ENCODE data around the gene EIF5B.

EIF5B gene

GRCh38 chr2:99410276-99410675, 73.1 kb downstream of the EIF5B start:
- Mint-ChIP-seq H3K27me3 (ENCODE audit: low read depth) (no peaks in the 10 kb centered on the region), H3K9me3 (no peaks in the 10 kb centered on the region), H3K36me3 (ENCODE audit: low read depth) (peaks cover 33% of the 10 kb centered on the region), H3K4me3 (no peak overlapping the region), H3K4me1 (ENCODE audit: low read depth) (peaks cover 7% of the 10 kb centered on the region), H3K27ac (no peak overlapping the region)

GRCh38 chr2:99414566-99414965, 77.4 kb downstream of the EIF5B start:
- Mint-ChIP-seq H3K4me3 (no peak overlapping the region), H3K4me1 (ENCODE audit: low read depth) (peaks cover 4% of the 10 kb centered on the region), H3K27ac (no peak overlapping the region), H3K36me3 (ENCODE audit: low read depth) (peaks cover 32% of the 10 kb centered on the region), H3K27me3 (ENCODE audit: low read depth) (no peaks in the 10 kb centered on the region), H3K9me3 (no peaks in the 10 kb centered on the region)

- H3K27me3 Mint-ChIP-seq (ENCODE audit: low read depth), result no peaks in the 10 kb centered on the region
- H3K4me1 Mint-ChIP-seq (ENCODE audit: low read depth), result peaks cover 4% of the 10 kb centered on the region
- H3K36me3 Mint-ChIP-seq (ENCODE audit: low read depth), result peaks cover 28% of the 10 kb centered on the region
- no peak overlapping the region for H3K4me3 Mint-ChIP-seq
- no peaks in the 10 kb centered on the region for H3K9me3 Mint-ChIP-seq
- H3K27ac Mint-ChIP-seq, result no peak overlapping the region
These were observed 80.2 kb downstream of the EIF5B start for GRCh38 chr2:99417396-99417795.

- no peaks in the 10 kb centered on the region for H3K9me3 Mint-ChIP-seq
- no peaks in the 10 kb centered on the region for H3K4me1 Mint-ChIP-seq (ENCODE audit: low read depth)
- H3K27ac Mint-ChIP-seq, result no peak overlapping the region
- no peak overlapping the region for H3K4me3 Mint-ChIP-seq
- H3K27me3 Mint-ChIP-seq (ENCODE audit: low read depth), result no peaks in the 10 kb centered on the region
- H3K36me3 Mint-ChIP-seq (ENCODE audit: low read depth), result peaks cover 16% of the 10 kb centered on the region
These were observed 82.8 kb downstream of the EIF5B start for GRCh38 chr2:99420031-99420430.

GRCh38 chr2:99420751-99421299, 83.6 kb downstream of the EIF5B start:
- peaks cover 16% of the 10 kb centered on the region for H3K36me3 Mint-ChIP-seq (ENCODE audit: low read depth)
- H3K4me3 Mint-ChIP-seq, result no peak overlapping the region
- H3K27me3 Mint-ChIP-seq (ENCODE audit: low read depth), result no peaks in the 10 kb centered on the region
- H3K27ac Mint-ChIP-seq, result no peak overlapping the region
- no peaks in the 10 kb centered on the region for H3K9me3 Mint-ChIP-seq
- no peaks in the 10 kb centered on the region for H3K4me1 Mint-ChIP-seq (ENCODE audit: low read depth)

GRCh38 chr2:99421469-99421868, 84.3 kb downstream of the EIF5B start:
- Mint-ChIP-seq H3K36me3 (ENCODE audit: low read depth) (peaks cover 16% of the 10 kb centered on the region), H3K4me3 (no peak overlapping the region), H3K9me3 (no peaks in the 10 kb centered on the region), H3K4me1 (ENCODE audit: low read depth) (no peaks in the 10 kb centered on the region), H3K27me3 (ENCODE audit: low read depth) (no peaks in the 10 kb centered on the region), H3K27ac (no peak overlapping the region)

- Mint-ChIP-seq H3K4me1 (ENCODE audit: low read depth) (no peaks in the 10 kb centered on the region), H3K27ac (no peak overlapping the region), H3K9me3 (no peaks in the 10 kb centered on the region), H3K36me3 (ENCODE audit: low read depth) (peaks cover 11% of the 10 kb centered on the region), H3K4me3 (no peak overlapping the region), H3K27me3 (ENCODE audit: low read depth) (no peaks in the 10 kb centered on the region)
These were observed 85.4 kb downstream of the EIF5B start for GRCh38 chr2:99422599-99422998.

GRCh38 chr2:99424371-99424770, 87.2 kb downstream of the EIF5B start:
- Mint-ChIP-seq H3K4me3 (no peak overlapping the region), H3K27ac (no peak overlapping the region), H3K36me3 (ENCODE audit: low read depth) (peaks cover 14% of the 10 kb centered on the region), H3K9me3 (no peaks in the 10 kb centered on the region), H3K4me1 (ENCODE audit: low read depth) (no peaks in the 10 kb centered on the region), H3K27me3 (ENCODE audit: low read depth) (no peaks in the 10 kb centered on the region)

GRCh38 chr2:99425022-99425421, 87.8 kb downstream of the EIF5B start:
- Mint-ChIP-seq H3K36me3 (ENCODE audit: low read depth) (peaks cover 13% of the 10 kb centered on the region), H3K9me3 (no peaks in the 10 kb centered on the region), H3K27me3 (ENCODE audit: low read depth) (no peaks in the 10 kb centered on the region), H3K4me1 (ENCODE audit: low read depth) (no peaks in the 10 kb centered on the region), H3K27ac (no peak overlapping the region), H3K4me3 (no peak overlapping the region)

- H3K27me3 Mint-ChIP-seq (ENCODE audit: low read depth), result no peaks in the 10 kb centered on the region
- H3K36me3 Mint-ChIP-seq (ENCODE audit: low read depth), result peaks cover 11% of the 10 kb centered on the region
- H3K9me3 Mint-ChIP-seq, result no peaks in the 10 kb centered on the region
- no peak overlapping the region for H3K4me3 Mint-ChIP-seq
- H3K4me1 Mint-ChIP-seq (ENCODE audit: low read depth), result peaks cover 8% of the 10 kb centered on the region
- peak overlapping the region; percentile 10 for H3K27ac Mint-ChIP-seq
These were observed 93.6 kb downstream of the EIF5B start for GRCh38 chr2:99430614-99431291.

GRCh38 chr2:99431587-99432275, 94.5 kb downstream of the EIF5B start:
- peaks cover 8% of the 10 kb centered on the region for H3K4me1 Mint-ChIP-seq (ENCODE audit: low read depth)
- H3K9me3 Mint-ChIP-seq, result no peaks in the 10 kb centered on the region
- H3K27me3 Mint-ChIP-seq (ENCODE audit: low read depth), result no peaks in the 10 kb centered on the region
- H3K36me3 Mint-ChIP-seq (ENCODE audit: low read depth), result peaks cover 11% of the 10 kb centered on the region
- H3K4me3 Mint-ChIP-seq, result no peak overlapping the region
- H3K27ac Mint-ChIP-seq, result no peak overlapping the region

GRCh38 chr2:99433340-99433739, 96.2 kb downstream of the EIF5B start:
- Mint-ChIP-seq H3K27ac (no peak overlapping the region), H3K9me3 (no peaks in the 10 kb centered on the region), H3K4me3 (no peak overlapping the region), H3K4me1 (ENCODE audit: low read depth) (peaks cover 8% of the 10 kb centered on the region), H3K27me3 (ENCODE audit: low read depth) (no peaks in the 10 kb centered on the region), H3K36me3 (ENCODE audit: low read depth) (peaks cover 15% of the 10 kb centered on the region)

GRCh38 chr2:99436874-99437273, 99.7 kb downstream of the EIF5B start:
- Mint-ChIP-seq H3K27me3 (ENCODE audit: low read depth) (no peaks in the 10 kb centered on the region), H3K36me3 (ENCODE audit: low read depth) (peaks cover 10% of the 10 kb centered on the region), H3K4me3 (no peak overlapping the region), H3K9me3 (no peaks in the 10 kb centered on the region), H3K4me1 (ENCODE audit: low read depth) (no peaks in the 10 kb centered on the region), H3K27ac (no peak overlapping the region)

GRCh38 chr2:99439971-99440505, 102.8 kb downstream of the EIF5B start:
- Mint-ChIP-seq H3K9me3 (no peaks in the 10 kb centered on the region), H3K36me3 (ENCODE audit: low read depth) (peaks cover 10% of the 10 kb centered on the region), H3K4me1 (ENCODE audit: low read depth) (peaks cover 8% of the 10 kb centered on the region), H3K27me3 (ENCODE audit: low read depth) (no peaks in the 10 kb centered on the region), H3K4me3 (no peak overlapping the region), H3K27ac (no peak overlapping the region)

GRCh38 chr2:99442837-99443236, 105.6 kb downstream of the EIF5B start:
- Mint-ChIP-seq H3K27me3 (ENCODE audit: low read depth) (no peaks in the 10 kb centered on the region), H3K4me3 (no peak overlapping the region), H3K9me3 (no peaks in the 10 kb centered on the region), H3K4me1 (ENCODE audit: low read depth) (peaks cover 12% of the 10 kb centered on the region), H3K27ac (no peak overlapping the region), H3K36me3 (ENCODE audit: low read depth) (peaks cover 10% of the 10 kb centered on the region)

Measured in T-helper 1 cell treated with Interleukin-12 subunit alpha and Interleukin-12 subunit beta and Interleukin-4 antibody, amounts not matched to agents 30 μg/mL and 1 μg/mL, for 36 hours (primary cell).